HEK293 (cell line): ENCODE measurements around the gene NCK1.

Source experiments
- CTCF ChIA-PET: fragments of 350-600 bp; formaldehyde crosslinking; extraction: SDS; loops from one replicate; lab custom pipeline; 2021; ENCODE audit warnings: antibody characterized with exemption; lab: Yijun Ruan, JAX
- POLR2A ChIA-PET: fragments of 300-600 bp; formaldehyde crosslinking; extraction: SDS; loops from one replicate; lab custom pipeline; 2020; ENCODE audit warnings: antibody characterized with exemption, inconsistent platforms; lab: Yijun Ruan, JAX
- H3K27ac ChIP-seq: fragments of 200-500 bp; sonication (Bioruptor generic); 2 replicates; pipeline ENCODE4 v1.5.1; 2014; ENCODE audit warnings: low read depth, low read length, control low read depth, inconsistent platforms; ENCODE audit errors: extremely low read depth
- H3K36me3 ChIP-seq, 2 experiments: fragments of 200-500 bp in 1 of 2; sonication (Bioruptor generic) in 1 of 2; 1 replicate in 1 of 2; 2 replicates in 1 of 2; pipeline ENCODE4 v1.5.1; 2014 to 2017; ENCODE audit warnings: inconsistent platforms in 2 of 2, low read length in 2 of 2; ENCODE audit not compliant: control insufficient read depth in 2 of 2, insufficient read depth in 1 of 2
- H3K4me1 ChIP-seq: fragments of 200-500 bp; sonication (Bioruptor generic); 2 replicates; pipeline ENCODE4 v1.5.1; 2014; ENCODE audit warnings: mild to moderate bottlenecking, low read length, inconsistent platforms; ENCODE audit not compliant: control insufficient read depth, insufficient read depth
- H3K4me3 ChIP-seq: 2 replicates; pipeline ENCODE4 v1.5.1; 2011; ENCODE audit warnings: low read depth, mild to moderate bottlenecking, control low read depth, low read length, moderate library complexity
- H3K9me3 ChIP-seq: fragments of 200-500 bp; sonication (Bioruptor generic); 2 replicates; pipeline ENCODE4 v1.5.1; 2014; ENCODE audit warnings: low read depth, low read length, inconsistent platforms; ENCODE audit not compliant: control insufficient read depth, insufficient read depth
- GLI4 ChIP-seq: fragments of 450-650 bp; formaldehyde crosslinking; IDR thresholded peaks from 2 replicates; pipeline ENCODE4 v1.5.1; 2016; ENCODE audit warnings: missing biosample characterization, missing genetic modification characterization
- HOXA7 ChIP-seq: sonication (generic); formaldehyde crosslinking; IDR thresholded peaks from 2 replicates; pipeline ENCODE4 v1.8.1; 2022; ENCODE audit warnings: missing genetic modification reagents, borderline replicate concordance
- HOXD13 ChIP-seq: sonication (generic); formaldehyde crosslinking; IDR thresholded peaks from 2 replicates; pipeline ENCODE4 v1.8.0; 2022; ENCODE audit warnings: missing genetic modification reagents, borderline replicate concordance
- KLF9 ChIP-seq: fragments of 450-650 bp; formaldehyde crosslinking; IDR thresholded peaks from 2 replicates; pipeline ENCODE4 v1.5.1; 2016; ENCODE audit warnings: missing biosample characterization, missing genetic modification characterization, low read depth
- SP2 ChIP-seq: fragments of 450-650 bp; formaldehyde crosslinking; IDR thresholded peaks from 2 replicates; pipeline ENCODE4 v1.5.1; 2016; ENCODE audit warnings: missing biosample characterization, missing genetic modification characterization
- ZNF112 ChIP-seq: fragments of 450-650 bp; formaldehyde crosslinking; IDR thresholded peaks from 2 replicates; pipeline ENCODE4 v1.5.0; 2017; ENCODE audit warnings: missing biosample characterization, missing genetic modification characterization
- ZNF140 ChIP-seq: fragments of 450-650 bp; formaldehyde crosslinking; IDR thresholded peaks from 2 replicates; pipeline ENCODE4 v1.5.1; 2016; ENCODE audit warnings: missing biosample characterization, missing genetic modification characterization
- ZNF366 ChIP-seq: fragments of 450-650 bp; formaldehyde crosslinking; conservative IDR thresholded peaks from 2 replicates; pipeline ENCODE4 v1.5.1; 2016; ENCODE audit warnings: missing biosample characterization, missing genetic modification characterization
- ZNF37A ChIP-seq: fragments of 450-650 bp; IDR thresholded peaks from 2 replicates; pipeline ENCODE4 v1.5.1; 2018; ENCODE audit warnings: missing biosample characterization, missing genetic modification characterization
- ZNF596 ChIP-seq: fragments of 450-650 bp; IDR thresholded peaks from 2 replicates; pipeline ENCODE4 v1.5.0; 2018; ENCODE audit warnings: missing biosample characterization, mild to moderate bottlenecking, missing genetic modification characterization, moderate library complexity
- ZNF747 ChIP-seq: fragments of 450-650 bp; formaldehyde crosslinking; IDR thresholded peaks from 2 replicates; pipeline ENCODE4 v1.5.1; 2016; ENCODE audit warnings: missing biosample characterization, missing genetic modification characterization
- ZNF777 ChIP-seq: fragments of 450-650 bp; formaldehyde crosslinking; IDR thresholded peaks from 2 replicates; pipeline ENCODE4 v1.5.1; 2017; ENCODE audit warnings: missing biosample characterization, missing genetic modification characterization, borderline replicate concordance
- ZNF792 ChIP-seq: fragments of 450-650 bp; formaldehyde crosslinking; IDR thresholded peaks from 2 replicates; pipeline ENCODE4 v1.5.1; 2016; ENCODE audit warnings: missing biosample characterization, missing genetic modification characterization
- ZSCAN16 ChIP-seq: fragments of 450-650 bp; formaldehyde crosslinking; IDR thresholded peaks from 2 replicates; pipeline ENCODE4 v1.5.1; 2016; ENCODE audit warnings: missing biosample characterization, missing genetic modification characterization
- ZXDB ChIP-seq: fragments of 450-650 bp; formaldehyde crosslinking; IDR thresholded peaks from 2 replicates; pipeline ENCODE4 v1.5.1; 2016; ENCODE audit warnings: missing biosample characterization, missing genetic modification characterization
- TF ChIP-seq, protein P1 (sequence below): fragments of 450-650 bp; formaldehyde crosslinking; IDR thresholded peaks from 2 replicates; pipeline ENCODE4 v1.5.1; 2017; ENCODE audit warnings: missing biosample characterization, missing genetic modification characterization
- TF ChIP-seq, protein P2 (sequence below): fragments of 450-650 bp; IDR thresholded peaks from 2 replicates; pipeline ENCODE4 v1.5.1; 2018; ENCODE audit warnings: missing biosample characterization, missing genetic modification characterization
- TF ChIP-seq, protein P3 (sequence below): fragments of 450-650 bp; formaldehyde crosslinking; IDR thresholded peaks from 2 replicates; pipeline ENCODE4 v1.5.1; 2016; ENCODE audit warnings: missing biosample characterization, missing genetic modification characterization
- TF ChIP-seq, protein P4 (sequence below): fragments of 450-650 bp; formaldehyde crosslinking; IDR thresholded peaks from 2 replicates; pipeline ENCODE4 v1.5.1; 2016; ENCODE audit warnings: missing biosample characterization, missing genetic modification characterization

The NCK1 gene

DNA sequence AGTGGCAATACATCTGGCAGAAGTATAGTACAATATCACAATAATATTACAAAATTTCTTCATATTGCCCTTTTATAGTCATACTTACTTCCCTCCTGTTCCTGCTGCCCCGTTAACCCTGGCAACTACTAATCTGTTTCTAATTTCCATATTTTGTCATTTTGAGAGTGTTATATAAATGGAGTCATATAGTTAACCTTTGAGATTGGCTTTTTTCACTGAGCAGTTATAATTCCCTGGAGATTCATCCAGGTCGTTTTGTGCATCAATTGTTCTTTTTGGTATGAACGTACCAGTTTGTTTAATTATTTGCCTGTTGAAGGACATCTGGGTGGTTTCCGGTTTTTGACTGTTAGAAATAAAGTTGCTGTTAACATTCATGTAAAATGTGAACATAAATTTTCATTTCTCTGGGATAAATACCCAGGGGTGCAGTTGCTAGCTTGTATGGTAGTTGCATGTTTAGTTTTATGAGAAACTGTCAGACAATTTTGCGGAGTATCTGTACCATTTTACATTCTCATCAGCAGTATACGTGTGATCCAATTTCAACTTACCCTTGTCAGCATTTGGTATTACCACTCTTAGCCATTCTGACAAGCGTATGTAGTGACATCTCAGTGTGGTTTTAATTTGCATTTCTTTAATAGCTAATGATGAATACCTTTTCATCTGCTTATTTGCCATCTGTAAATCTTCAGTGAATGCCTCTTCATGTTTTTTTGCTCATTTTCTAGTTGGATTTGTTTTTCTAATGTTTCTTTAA lies 63.6 kb downstream of the NCK1 start (continued):
- TF ChIP-seq, protein P1, sequence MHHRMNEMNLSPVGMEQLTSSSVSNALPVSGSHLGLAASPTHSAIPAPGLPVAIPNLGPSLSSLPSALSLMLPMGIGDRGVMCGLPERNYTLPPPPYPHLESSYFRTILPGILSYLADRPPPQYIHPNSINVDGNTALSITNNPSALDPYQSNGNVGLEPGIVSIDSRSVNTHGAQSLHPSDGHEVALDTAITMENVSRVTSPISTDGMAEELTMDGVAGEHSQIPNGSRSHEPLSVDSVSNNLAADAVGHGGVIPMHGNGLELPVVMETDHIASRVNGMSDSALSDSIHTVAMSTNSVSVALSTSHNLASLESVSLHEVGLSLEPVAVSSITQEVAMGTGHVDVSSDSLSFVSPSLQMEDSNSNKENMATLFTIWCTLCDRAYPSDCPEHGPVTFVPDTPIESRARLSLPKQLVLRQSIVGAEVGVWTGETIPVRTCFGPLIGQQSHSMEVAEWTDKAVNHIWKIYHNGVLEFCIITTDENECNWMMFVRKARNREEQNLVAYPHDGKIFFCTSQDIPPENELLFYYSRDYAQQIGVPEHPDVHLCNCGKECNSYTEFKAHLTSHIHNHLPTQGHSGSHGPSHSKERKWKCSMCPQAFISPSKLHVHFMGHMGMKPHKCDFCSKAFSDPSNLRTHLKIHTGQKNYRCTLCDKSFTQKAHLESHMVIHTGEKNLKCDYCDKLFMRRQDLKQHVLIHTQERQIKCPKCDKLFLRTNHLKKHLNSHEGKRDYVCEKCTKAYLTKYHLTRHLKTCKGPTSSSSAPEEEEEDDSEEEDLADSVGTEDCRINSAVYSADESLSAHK (tag by site-specific recombination) = no peak
- no peak for TF ChIP-seq HOXA7 (CRISPR knock-in tag)
- no peak for TF ChIP-seq GLI4 (tag by site-specific recombination)
- TF ChIP-seq ZNF777 (tag by site-specific recombination) = no peak
- no peak for TF ChIP-seq SP2 (tag by site-specific recombination)
- TF ChIP-seq ZNF140 = no peak
- TF ChIP-seq, protein P2, sequence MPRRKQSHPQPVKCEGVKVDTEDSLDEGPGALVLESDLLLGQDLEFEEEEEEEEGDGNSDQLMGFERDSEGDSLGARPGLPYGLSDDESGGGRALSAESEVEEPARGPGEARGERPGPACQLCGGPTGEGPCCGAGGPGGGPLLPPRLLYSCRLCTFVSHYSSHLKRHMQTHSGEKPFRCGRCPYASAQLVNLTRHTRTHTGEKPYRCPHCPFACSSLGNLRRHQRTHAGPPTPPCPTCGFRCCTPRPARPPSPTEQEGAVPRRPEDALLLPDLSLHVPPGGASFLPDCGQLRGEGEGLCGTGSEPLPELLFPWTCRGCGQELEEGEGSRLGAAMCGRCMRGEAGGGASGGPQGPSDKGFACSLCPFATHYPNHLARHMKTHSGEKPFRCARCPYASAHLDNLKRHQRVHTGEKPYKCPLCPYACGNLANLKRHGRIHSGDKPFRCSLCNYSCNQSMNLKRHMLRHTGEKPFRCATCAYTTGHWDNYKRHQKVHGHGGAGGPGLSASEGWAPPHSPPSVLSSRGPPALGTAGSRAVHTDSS (tag by site-specific recombination) = no peak
- TF ChIP-seq, all 188 proteins: peak for 0

DNA sequence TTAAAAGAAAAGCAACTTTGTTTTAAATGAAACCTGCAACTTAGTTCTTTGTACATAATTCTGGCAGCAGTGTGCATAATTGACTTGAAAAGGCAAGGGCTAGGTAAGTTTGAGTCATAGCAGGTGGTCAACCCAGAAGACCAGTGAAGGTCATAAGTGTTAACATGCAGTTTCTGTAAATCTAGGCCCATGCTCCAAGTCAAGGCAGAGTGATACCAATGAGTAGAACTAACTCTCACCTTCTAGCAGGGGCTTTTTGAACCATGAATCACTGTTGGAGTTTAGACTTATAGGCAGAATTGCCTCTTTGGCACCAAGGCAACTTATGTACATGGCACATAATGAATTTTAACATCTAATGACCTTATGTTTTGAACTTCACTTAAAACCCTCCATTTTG lies 66.2 kb downstream of the NCK1 start:
- ChIA-PET POLR2A (no interaction called here), CTCF (no interaction called here)
- Histone ChIP-seq H3K27ac (no peak overlapping the region), H3K4me3 (no peak overlapping the region), H3K36me3 (peaks cover 0 to 6% of the 10 kb centered on the region in 2 experiments; a peak in 1 of 3 replicates), H3K4me1 (peaks cover 3% of the 10 kb centered on the region; the same call in 1 of the 2 replicates), H3K9me3 (no peaks in the 10 kb centered on the region)
- TF ChIP-seq, protein P3, sequence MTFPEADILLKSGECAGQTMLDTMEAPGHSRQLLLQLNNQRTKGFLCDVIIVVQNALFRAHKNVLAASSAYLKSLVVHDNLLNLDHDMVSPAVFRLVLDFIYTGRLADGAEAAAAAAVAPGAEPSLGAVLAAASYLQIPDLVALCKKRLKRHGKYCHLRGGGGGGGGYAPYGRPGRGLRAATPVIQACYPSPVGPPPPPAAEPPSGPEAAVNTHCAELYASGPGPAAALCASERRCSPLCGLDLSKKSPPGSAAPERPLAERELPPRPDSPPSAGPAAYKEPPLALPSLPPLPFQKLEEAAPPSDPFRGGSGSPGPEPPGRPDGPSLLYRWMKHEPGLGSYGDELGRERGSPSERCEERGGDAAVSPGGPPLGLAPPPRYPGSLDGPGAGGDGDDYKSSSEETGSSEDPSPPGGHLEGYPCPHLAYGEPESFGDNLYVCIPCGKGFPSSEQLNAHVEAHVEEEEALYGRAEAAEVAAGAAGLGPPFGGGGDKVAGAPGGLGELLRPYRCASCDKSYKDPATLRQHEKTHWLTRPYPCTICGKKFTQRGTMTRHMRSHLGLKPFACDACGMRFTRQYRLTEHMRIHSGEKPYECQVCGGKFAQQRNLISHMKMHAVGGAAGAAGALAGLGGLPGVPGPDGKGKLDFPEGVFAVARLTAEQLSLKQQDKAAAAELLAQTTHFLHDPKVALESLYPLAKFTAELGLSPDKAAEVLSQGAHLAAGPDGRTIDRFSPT (tag by site-specific recombination) = no peak
- TF ChIP-seq, protein P4, sequence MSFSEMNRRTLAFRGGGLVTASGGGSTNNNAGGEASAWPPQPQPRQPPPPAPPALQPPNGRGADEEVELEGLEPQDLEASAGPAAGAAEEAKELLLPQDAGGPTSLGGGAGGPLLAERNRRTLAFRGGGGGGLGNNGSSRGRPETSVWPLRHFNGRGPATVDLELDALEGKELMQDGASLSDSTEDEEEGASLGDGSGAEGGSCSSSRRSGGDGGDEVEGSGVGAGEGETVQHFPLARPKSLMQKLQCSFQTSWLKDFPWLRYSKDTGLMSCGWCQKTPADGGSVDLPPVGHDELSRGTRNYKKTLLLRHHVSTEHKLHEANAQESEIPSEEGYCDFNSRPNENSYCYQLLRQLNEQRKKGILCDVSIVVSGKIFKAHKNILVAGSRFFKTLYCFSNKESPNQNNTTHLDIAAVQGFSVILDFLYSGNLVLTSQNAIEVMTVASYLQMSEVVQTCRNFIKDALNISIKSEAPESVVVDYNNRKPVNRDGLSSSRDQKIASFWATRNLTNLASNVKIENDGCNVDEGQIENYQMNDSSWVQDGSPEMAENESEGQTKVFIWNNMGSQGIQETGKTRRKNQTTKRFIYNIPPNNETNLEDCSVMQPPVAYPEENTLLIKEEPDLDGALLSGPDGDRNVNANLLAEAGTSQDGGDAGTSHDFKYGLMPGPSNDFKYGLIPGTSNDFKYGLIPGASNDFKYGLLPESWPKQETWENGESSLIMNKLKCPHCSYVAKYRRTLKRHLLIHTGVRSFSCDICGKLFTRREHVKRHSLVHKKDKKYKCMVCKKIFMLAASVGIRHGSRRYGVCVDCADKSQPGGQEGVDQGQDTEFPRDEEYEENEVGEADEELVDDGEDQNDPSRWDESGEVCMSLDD = no peak
- TF ChIP-seq HOXD13 (CRISPR knock-in tag) (no peak), ZNF792 (no peak), KLF9 (tag by site-specific recombination) (no peak), ZNF366 (tag by site-specific recombination) (no peak), ZXDB (no peak), ZNF37A (tag by site-specific recombination) (no peak), ZNF112 (tag by site-specific recombination) (no peak), ZNF596 (tag by site-specific recombination) (no peak), ZSCAN16 (tag by site-specific recombination) (no peak), ZNF747 (tag by site-specific recombination) (no peak)
